ENCODE data around the gene SLC8A1. TPM values are rescaled to one million over a fixed set of nuclear protein-coding genes. Genes with fewer than 3 reads are reported as not detected.

The SLC8A1 gene
- total RNA-seq, 1 donor from 2014 or later, result 4.2 TPM

GRCh38 chr2:40127890-40128557 lies 323.9 kb downstream of the SLC8A1 start:
- H3K36me3 Mint-ChIP-seq (ENCODE audit: low read depth), result no peaks in the 10 kb centered on the region
- H3K27ac Mint-ChIP-seq (ENCODE audit: unreplicated experiment), result no peak overlapping the region
- H3K4me3 Mint-ChIP-seq, result no peak overlapping the region
- H3K4me1 Mint-ChIP-seq, result peaks cover 8% of the 10 kb centered on the region
- no peaks in the 10 kb centered on the region for H3K27me3 Mint-ChIP-seq (ENCODE audit: low read depth)
- no peak for DNase-seq (ENCODE audit: low read depth, low spot score)
- H3K9me3 Mint-ChIP-seq, result no peaks in the 10 kb centered on the region
- TF ChIP-seq CTCF (conservative IDR thresholded peaks at IDR 0.05), result no peak

- TF ChIP-seq CTCF (conservative IDR thresholded peaks at IDR 0.05), result no peak
- peaks cover 8% of the 10 kb centered on the region for H3K4me1 Mint-ChIP-seq
- H3K9me3 Mint-ChIP-seq, result no peaks in the 10 kb centered on the region
- H3K36me3 Mint-ChIP-seq (ENCODE audit: low read depth), result no peaks in the 10 kb centered on the region
- no peak overlapping the region for H3K4me3 Mint-ChIP-seq
- DNase-seq (ENCODE audit: low read depth, low spot score), result no peak
- H3K27me3 Mint-ChIP-seq (ENCODE audit: low read depth), result no peaks in the 10 kb centered on the region
- H3K27ac Mint-ChIP-seq (ENCODE audit: unreplicated experiment), result no peak overlapping the region
These were observed 324.7 kb downstream of the SLC8A1 start for GRCh38 chr2:40127146-40127545.

- no peak overlapping the region for H3K27ac Mint-ChIP-seq (ENCODE audit: unreplicated experiment)
- no peaks in the 10 kb centered on the region for H3K27me3 Mint-ChIP-seq (ENCODE audit: low read depth)
- DNase-seq (ENCODE audit: low read depth, low spot score), result no peak
- H3K4me1 Mint-ChIP-seq, result peaks cover 8% of the 10 kb centered on the region
- H3K36me3 Mint-ChIP-seq (ENCODE audit: low read depth), result no peaks in the 10 kb centered on the region
- no peaks in the 10 kb centered on the region for H3K9me3 Mint-ChIP-seq
- no peak overlapping the region for H3K4me3 Mint-ChIP-seq
- TF ChIP-seq CTCF (conservative IDR thresholded peaks at IDR 0.05), result no peak
These were observed 325.9 kb downstream of the SLC8A1 start for GRCh38 chr2:40126006-40126405.

- no peak for TF ChIP-seq CTCF (conservative IDR thresholded peaks at IDR 0.05)
- no peak overlapping the region for H3K27ac Mint-ChIP-seq (ENCODE audit: unreplicated experiment)
- no peaks in the 10 kb centered on the region for H3K4me1 Mint-ChIP-seq
- H3K36me3 Mint-ChIP-seq (ENCODE audit: low read depth), result no peaks in the 10 kb centered on the region
- H3K9me3 Mint-ChIP-seq, result no peaks in the 10 kb centered on the region
- H3K4me3 Mint-ChIP-seq, result no peak overlapping the region
- H3K27me3 Mint-ChIP-seq (ENCODE audit: low read depth), result no peaks in the 10 kb centered on the region
- no peak for DNase-seq (ENCODE audit: low read depth, low spot score)
These were observed 328.1 kb downstream of the SLC8A1 start for GRCh38 chr2:40123746-40124145.

GRCh38 chr2:40123326-40123725 lies 328.6 kb downstream of the SLC8A1 start:
- Mint-ChIP-seq H3K27ac (ENCODE audit: unreplicated experiment) (no peak overlapping the region), H3K27me3 (ENCODE audit: low read depth) (no peaks in the 10 kb centered on the region), H3K4me1 (no peaks in the 10 kb centered on the region), H3K4me3 (no peak overlapping the region), H3K9me3 (no peaks in the 10 kb centered on the region), H3K36me3 (ENCODE audit: low read depth) (no peaks in the 10 kb centered on the region)
- no peak for DNase-seq (ENCODE audit: low read depth, low spot score)
- TF ChIP-seq CTCF (conservative IDR thresholded peaks at IDR 0.05), result no peak

All from neural crest cell (in vitro differentiated cells).